ENCODE results near the gene KCTD2.
"Not testable (repeated sequence)": the region's sequence is repeated elsewhere in the genome, so short reads cannot be mapped to it uniquely, and the experiment has no call there.

KCTD2 gene, protein sequence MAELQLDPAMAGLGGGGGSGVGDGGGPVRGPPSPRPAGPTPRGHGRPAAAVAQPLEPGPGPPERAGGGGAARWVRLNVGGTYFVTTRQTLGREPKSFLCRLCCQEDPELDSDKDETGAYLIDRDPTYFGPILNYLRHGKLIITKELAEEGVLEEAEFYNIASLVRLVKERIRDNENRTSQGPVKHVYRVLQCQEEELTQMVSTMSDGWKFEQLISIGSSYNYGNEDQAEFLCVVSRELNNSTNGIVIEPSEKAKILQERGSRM

DNA sequence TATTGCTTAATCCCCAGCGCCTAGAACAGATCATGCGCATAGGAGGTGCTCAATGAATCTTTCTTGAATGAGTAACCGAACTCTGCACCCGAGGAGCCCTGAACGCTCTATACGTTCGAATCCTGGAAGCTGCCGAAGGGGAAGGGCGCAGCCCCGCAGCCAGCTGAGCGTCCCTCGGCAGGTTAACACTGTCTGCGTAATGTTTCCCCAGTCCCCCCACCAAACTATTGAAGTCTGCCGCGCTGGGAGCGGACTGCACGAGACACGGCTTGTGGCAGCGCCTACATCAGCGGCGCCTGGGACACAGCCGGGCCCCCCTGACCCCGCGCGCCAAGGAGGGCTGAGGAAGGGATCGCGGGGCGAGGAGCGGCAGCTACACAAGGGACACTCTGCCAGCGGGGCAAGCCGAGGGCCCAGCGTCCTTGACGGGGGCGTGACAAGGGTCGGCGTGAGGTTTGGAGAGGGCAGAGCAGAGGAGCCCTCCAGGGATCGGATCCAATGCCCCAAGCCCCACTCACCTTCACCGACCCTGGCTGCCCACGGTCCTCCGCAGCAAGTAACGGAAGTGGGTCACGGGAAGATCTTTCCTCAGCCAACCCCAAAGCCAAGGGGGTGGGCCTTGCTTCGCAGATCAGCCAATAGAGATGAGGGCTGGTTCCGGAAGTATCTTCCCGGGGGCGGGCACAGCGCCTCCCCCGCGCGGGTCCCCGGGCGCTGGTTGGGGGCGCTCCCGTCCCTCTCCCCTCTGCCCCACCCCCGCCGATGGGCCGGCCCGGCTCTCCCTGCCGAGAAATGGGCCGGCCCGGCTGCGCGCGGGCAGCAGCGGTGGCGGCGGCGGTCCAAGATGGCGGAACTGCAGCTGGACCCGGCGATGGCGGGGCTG lies at the start of gene KCTD2, which contains the start of gene ATP5PD:
TSS of gene KCTD2 (plus strand) at position 819 of the 883 bp plus-strand sequence. CDS start at position 845, 26 bp downstream.
TSS of gene ATP5PD (minus strand) at position 563 of the 883 bp plus-strand sequence. CDS start 4,319 bp downstream, outside the sequence.
- DNase-seq: peak; percentile 95

DNA sequence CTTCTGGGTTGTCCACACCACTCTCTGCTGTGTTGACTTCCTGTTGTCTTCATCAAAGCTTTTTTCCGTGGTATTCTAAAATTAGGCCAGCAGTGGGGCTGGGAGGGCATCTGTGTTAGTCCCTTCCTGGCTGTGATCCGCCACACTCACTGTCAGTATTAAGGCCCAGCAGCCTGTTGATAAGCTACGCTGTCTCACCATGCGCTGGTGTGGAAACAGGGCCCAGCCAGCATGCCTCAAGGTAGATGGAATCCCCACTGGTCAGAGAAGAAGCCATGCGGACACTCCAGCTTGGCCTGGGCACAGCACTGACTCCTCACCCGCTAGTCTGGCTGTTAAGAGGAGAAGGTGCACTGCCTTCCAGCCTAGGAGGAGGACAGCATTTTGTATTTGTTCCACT lies 48.2 kb upstream of the KCTD2 start:
- DNase-seq: no peak

DNA sequence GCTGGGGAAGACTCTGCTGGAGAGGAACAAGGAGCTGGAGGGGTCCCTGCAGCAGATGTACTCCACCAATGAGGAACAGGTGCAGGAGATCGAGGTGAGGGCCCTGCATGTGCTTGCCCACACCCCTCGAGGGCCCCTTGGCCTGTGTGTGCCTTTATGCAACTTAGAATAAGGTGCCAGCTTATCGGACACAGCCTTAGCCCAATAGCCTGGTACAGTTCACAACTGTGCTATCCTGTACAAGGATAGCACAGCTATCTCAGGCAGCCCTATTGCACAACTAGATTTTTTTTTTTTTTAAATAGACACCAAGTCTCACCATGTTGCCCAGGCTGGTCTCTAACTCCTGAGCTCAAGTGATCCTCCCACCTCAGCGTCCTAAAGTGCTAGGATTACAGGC lies 47.5 kb upstream of the KCTD2 start:
- no peak for DNase-seq

DNA sequence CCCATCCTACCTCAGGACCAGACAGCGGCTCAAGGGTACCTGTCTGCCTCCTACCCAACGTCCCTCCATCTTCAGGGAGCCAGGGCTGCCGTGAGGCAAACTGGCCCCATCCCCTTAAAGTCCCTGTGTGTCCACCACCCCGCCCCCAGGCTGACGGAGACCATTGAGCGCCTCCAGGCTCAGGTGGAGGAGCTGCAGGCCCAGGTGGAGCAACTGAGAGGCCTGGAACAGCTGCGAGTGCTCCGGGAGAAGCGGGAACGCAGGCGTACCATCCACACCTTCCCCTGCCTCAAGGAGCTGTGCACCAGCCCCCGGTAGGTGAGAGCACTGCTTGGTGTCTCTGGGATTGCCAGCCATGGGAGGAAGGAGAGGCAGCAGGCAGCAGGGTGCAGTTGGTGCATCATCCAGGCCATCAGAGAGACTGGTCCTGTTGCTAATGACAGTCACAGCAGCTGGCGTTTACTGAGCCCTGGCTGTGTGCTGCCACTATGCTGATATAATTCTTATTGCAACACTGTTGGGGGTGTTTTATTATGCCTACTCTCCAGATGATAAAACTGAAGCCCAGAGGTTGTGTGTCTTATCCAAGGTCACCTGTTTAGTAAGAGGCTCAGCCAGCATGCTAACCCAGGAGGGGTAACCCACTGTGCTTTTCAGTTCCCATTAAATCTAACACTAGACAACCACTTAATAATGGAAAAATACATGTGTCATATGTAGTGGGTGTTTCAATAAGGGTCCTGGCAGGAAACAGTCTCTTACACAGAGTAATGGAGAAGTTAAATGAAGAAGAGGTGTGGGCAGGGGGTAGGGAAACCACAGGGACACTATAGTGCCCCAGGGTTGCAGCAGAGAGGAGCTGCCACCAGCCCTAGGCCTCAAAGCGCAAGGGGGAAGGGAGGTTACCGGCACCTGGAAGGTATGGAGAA lies 44.8 kb upstream of the KCTD2 start:
- DNase-seq: no peak

DNA sequence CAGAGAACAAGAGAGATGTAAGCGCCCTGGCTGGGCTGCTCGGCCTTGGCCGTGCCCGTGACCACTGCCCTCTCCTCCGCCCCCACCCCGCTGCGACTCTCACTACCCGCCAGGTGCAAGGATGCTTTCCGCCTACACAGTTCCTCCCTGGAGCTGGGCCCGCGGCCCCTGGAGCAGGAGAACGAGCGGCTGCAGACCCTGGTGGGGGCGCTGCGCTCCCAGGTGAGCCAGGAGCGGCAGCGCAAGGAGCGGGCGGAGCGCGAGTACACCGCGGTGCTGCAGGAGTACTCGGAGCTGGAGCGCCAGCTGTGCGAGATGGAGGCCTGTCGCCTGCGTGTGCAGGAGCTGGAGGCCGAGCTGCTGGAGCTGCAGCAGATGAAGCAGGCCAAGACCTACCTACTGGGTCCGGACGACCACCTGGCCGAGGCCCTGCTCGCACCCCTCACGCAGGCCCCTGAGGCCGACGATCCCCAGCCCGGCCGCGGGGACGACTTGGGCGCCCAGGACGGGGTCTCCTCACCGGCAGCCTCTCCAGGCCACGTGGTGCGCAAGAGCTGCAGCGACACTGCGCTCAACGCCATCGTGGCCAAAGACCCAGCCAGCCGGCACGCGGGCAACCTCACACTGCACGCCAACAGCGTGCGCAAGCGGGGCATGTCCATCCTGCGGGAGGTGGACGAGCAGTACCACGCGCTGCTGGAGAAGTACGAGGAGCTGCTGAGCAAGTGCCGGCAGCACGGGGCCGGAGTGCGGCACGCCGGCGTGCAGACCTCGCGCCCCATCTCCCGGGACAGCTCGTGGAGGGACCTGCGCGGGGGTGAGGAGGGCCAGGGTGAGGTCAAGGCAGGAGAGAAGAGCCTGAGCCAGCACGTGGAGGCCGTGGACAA lies 43.7 kb upstream of the KCTD2 start:
- no peak for DNase-seq

DNA sequence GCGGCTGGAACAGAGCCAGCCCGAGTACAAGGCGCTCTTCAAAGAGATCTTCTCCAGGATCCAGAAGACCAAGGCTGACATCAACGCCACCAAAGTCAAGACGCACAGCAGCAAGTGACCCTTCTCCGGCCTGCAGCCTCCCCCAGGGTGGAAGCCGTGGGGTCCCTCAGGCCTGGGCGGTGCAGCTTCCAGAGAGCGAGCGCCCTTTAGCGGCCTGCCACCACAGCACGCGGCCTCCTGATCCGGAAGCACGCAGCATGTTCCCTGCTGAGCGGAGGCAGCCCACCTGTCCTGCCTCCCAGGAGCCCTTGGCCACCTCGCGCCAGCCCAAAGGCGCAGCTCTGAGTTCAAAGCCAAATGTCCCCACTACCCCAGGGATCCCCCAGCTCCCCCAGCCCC lies 43.1 kb upstream of the KCTD2 start:
- no peak for DNase-seq

DNA sequence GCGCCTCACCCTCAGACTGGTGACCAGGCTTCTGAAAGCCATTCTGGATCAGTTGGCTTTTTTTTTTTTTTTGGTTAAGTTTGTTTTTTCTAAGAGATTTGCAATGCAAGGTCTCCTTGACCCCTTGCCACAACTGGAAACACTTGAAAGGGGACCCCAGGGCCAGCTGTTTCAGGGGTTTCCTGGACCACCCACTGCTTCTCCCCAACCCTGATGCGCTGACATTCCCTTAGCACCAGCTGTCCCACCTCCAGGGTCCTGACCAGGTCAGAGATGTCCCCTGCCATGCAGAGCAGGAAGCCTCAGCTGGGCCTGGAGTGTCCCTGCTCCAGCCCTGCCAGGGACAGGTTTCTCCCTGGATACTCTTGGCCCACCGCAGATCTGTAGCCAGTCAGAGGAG lies 42.7 kb upstream of the KCTD2 start:
- DNase-seq: no peak

DNA sequence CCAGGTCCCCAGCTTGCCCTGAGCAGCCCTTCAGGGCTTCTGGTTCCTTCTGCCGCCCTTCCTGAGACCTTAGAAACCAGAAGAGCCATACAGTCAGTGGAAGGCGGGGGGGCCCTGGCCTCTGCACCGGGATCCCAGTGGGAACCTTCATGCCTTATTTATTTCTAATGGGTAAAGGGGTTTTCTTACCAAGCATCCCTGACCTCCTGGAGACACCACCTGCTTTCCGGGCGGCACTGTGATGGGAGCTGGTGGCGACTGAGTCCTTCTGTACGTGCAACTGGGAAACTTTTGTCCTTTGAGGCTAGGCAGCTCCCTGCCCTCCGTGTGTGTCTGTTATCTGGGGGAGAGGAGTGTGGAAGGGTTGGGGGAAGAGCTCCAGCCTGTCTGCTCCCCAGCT lies 41.7 kb upstream of the KCTD2 start:
- no peak for DNase-seq

DNA sequence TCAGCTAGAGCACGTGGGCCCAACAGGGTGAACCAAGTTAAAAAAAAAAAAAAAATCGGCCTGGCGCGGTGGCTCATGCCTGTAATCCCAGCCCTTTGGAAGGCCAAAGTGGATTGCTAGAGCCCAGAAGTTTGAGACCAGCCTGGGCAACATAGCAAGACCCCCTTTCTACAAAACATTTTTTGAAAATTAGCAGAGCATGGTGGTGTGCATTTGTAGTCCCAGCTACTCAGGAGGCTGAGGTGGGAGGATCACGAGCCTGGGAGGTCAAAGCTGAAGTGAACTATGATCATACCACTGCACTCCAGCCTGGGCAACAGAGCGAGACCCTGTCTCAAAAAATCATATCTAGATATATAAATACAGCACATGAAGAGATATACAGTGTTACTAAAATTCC lies 40.9 kb upstream of the KCTD2 start:
- DNase-seq: not testable (repeated sequence)

DNA sequence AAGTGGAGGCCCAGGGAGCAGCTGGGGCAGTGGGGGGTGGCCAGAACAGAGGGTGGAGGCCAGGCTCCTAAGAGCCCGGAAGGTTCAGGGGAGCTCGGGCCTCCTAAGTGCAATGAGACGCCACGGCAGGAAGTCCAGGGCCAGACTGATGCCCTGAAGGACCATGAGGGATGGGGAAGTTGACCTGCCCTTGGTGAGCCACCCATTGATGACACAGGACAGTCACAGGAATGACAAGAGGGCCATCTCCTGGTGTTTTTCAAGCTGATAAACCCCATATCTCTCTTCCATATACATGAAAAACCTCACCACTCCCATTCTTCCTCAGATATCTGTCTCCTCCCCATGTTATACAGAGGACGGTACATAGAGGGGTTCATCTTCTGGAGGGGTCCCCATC lies 40.4 kb upstream of the KCTD2 start:
- no peak for DNase-seq

DNA sequence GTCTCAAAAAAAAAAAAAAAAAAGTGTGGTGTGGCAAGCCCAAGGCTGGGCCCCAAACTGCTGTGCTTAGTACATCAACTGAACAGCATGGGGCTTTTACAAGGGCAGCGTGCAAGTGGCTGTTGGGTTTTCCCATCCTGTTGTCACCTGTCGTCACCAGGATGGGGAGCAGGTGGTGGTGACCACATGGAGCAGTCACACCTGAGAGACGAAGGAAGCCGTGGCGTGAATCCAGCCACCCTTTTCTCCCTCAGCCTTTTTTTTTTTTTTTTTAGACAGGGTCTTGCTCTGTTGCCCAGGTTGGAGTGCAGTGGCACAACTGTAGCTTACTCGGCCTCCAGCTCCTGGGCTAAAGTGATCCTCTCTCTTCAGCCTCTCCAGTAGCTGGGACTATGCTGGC lies 38.7 kb upstream of the KCTD2 start:
- no peak for DNase-seq

DNA sequence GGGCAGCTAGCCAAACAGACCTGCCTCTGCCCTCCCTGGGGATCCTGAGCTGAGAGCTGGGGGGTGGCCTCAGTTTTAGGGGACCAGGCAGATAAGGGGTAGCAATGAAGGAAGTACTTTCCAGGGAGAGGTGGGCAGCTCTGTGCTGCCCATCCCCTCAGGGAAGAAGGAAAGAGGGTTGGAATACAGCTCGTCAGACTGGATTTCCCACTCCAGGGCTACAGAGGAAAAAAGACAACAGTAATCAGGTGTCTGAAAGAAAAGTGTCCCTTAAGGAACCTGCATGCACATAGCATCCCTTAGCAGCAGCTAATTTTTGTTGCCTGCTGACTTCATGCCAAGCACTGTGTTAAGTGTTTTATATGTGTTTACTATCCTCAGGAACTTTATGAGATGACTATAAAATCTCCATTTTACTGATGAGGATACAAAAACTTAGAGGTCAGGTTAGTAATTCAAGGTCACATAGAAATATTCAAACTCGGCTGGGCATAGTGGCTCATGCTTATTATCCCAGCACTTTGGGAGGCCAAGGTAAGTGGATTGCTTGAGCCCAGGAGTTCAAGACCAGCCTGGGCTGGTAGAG lies 37.8 kb upstream of the KCTD2 start:
- DNase-seq: no peak

DNA sequence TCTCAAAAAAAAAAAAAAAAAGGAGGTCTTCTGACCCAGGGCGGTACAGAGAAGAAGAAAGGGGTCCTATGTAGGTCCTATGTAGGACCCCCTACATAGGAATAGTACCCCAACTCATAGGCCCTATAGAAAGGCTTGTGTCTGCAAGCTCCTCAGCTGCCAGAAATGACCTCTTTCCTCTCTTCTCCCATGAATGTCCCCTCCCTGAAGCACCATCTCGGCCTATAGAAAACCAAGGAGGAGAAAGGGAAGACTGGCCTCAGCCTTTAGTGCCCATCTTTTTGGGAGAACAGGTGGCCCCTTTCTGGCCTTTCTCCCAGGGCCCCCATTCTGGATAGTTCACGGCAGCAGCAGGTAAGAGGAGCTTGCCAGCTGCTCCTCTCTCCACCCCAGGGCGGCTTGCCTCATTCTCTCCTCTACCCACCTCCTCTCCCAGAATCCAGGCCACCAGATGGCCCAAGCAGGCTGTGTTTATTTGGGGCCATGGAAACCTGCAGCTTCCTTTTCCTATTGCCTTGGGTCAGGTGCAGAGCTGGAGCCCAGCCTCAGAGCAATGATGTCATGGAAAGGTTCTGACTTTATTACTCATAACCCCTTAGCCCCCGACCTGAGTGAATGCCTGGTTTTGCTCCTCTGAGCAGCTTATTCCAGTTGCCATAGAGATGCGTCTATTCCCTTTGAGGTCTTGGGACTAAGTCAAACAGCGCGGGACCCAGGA lies 36.2 kb upstream of the KCTD2 start:
- DNase-seq: no peak

DNA sequence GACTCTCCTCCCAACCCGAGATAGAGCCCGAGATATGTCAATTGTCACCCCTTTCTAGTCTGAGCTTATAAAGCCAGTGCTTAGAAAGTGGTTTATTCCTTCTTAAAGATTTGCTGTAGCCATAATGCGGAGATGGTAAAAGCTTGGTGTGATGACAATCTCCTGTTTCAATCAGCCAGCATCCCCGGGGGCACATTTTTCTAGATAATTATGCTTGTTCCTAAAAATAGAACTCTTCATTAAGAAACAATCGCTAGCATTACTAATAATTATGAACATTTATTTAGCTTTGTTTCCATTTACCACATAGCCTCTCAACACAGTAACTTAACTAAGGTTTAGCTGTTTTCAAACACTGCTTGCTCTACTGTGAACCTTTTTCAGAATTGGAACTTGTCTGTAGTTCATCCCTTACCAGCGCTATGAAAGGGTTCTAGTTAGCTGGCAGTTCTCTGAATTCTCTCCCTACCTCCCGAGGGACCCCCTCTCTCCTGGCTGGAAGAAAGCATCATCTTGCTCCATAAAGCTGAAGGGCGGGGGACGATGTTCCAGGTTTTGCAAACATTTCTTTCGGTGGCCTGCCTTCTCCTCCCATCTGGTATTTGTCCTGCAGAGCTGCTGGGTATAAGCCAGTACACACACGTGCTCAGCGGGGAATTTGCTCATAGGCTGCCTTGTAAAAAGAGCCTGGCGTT lies 35.5 kb upstream of the KCTD2 start:
- no peak for DNase-seq

DNA sequence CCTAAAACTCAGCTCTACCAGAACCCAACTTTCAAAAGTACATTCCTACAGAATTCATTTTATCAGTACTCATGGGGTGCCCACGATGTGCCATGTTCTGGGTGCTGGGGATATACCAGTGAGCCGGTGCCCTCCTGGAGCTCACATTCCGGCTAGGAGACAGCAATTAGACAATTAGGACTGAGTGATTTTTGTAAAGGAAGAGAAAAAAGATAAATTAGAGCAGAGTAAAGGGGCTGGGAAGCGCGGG lies 35.0 kb upstream of the KCTD2 start:
- DNase-seq: no peak

DNA sequence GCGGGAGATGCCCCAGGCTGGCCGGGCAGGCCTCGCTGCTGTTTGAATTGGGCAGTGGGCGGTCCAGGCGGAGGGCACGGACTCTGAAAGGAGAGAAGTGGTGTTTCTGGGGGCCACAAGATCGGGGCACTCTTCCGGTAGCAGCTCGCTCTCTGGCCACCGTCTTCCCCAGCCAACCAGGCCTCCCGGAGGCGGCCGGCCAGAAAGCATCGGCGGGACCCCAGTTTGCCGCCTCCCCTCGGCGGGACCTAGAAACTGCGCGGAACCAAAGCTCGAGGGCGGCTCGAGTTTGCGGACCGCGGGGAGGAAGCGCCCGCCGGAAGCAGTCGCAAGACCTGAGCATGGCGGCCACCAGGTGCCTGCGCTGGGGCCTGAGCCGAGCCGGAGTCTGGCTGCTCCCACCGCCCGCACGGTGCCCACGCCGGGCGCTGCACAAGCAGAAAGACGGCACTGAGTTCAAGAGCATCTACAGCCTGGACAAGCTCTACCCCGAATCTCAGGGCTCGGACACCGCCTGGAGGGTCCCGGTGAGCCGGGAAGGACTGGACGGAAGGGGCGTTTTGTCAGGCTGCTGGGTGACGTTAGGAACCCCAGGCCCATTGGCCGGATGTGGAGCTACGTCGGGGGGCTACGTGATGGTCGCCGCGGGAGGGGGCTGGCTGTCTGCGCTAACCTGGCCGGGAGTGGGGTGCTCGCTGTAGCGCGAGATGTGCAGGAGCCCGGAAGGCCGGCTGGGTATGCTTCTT lies 34.5 kb upstream of the KCTD2 start, which contains the start of gene MRPL58:
TSS of gene MRPL58 (plus strand) at position 325 of the 746 bp plus-strand sequence. CDS start at position 342, 17 bp downstream.
- DNase-seq: peak; percentile 81

DNA sequence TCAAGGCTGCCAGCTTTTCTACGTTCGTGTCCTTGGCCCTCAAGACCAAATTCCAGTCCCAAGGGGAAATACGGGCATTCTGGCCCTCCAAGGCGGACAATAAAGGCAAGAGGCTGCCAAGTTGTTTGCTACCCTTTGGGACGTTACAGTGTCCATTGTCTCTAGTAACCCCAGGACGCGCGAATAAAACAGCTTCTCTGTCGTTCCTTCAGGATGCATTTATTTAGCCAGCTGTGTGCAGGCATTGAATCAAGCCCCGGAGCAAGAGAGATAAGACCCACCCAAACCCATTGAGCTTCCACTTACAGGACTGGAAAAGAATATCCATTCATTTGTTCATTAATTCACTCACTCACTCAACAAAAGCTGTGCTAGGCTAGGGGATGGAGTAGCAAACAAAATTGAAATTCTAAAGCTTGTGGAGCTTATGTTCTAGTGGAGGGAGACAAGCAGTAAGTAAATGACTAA lies 33.9 kb upstream of the KCTD2 start:
- DNase-seq: no peak

DNA sequence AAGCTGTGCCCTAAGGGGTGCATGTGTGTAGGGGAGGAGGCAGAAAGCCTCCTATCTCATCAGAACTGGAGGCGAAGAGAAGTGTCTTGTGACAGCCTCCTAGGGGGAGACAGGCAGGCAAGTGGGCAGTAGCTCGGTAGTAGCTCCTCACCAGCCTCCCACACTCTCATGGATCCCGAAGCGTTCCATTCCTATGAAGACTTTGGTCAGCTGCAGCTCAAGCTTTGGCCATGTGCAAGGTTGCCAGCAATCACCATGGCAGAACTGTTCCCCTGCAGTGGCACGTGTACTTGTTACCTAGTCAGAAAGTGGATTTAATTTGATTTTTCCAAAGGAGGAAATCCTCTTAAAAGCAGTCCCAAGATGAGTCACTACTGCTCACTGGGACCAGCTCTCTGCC lies 27.9 kb upstream of the KCTD2 start:
- no peak for DNase-seq

DNA sequence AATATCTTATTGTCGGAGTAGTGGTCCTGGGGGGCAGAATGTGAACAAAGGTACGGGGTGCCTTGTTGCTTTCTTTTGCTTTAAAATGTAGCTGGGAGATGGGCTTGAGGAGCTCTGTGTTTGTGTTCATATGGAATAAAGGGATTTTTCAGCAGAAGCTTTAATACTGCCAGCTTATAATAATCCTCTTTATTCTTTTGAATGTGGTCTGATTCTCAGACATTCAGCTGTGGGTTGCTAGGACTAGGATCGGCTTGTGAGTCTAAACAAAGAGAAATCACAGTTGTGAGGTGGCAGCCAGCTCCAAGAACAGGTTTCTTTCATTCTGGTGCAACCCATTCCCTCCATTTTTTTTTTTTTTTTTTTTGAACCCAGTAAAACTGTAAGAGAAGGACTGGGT lies 27.3 kb upstream of the KCTD2 start:
- no peak for DNase-seq
